T-helper 17 cell (primary cell): ENCODE results near the gene ENTPD5. TPM values are rescaled to one million over a fixed set of nuclear protein-coding genes. Genes with fewer than 3 reads are reported as not detected.

Source experiments
- total RNA-seq, 4 donors: library from RNA in 2 of 4; stranded (reverse) in 2 of 4; gene quantifications; one replicate each; pipeline ENCODE4 v1.2.3 and lab custom pipeline; 2022 to 2026

ENTPD5 gene
- total RNA-seq, 2 donors from 2014 or later: 8.3 to 8.9 TPM

Other genes with a start within 250 kb of the ENTPD5 start
- 1 to 10 TPM; 1.3 to 1.4 TPM for gene PTGR2, start 167.5 kb downstream of the ENTPD5 start, total RNA-seq
- gene ZNF410, start 132.4 kb downstream of the ENTPD5 start, total RNA-seq: 10 to 100 TPM; 92.7 to 97.8 TPM
- gene FAM161B, start 69.2 kb downstream of the ENTPD5 start, total RNA-seq: 1 to 10 TPM; 3.3 to 3.4 TPM
- 10 to 100 TPM; 28.0 to 29.6 TPM for gene COQ6, start 69.0 kb downstream of the ENTPD5 start, total RNA-seq
- 1 to 10 TPM; 2.5 to 2.8 TPM for gene BBOF1, start 61 bp upstream of the ENTPD5 start, total RNA-seq
- gene ALDH6A1, start 65.2 kb upstream of the ENTPD5 start, total RNA-seq: 1 to 10 TPM; 7.8 to 8.9 TPM
- gene LIN52, start 65.7 kb upstream of the ENTPD5 start, total RNA-seq: 10 to 100 TPM in 1 of 2 donors, 1 to 10 TPM in 1; 7.6 to 10.5 TPM
- gene VSX2, start 220.2 kb upstream of the ENTPD5 start, total RNA-seq: not detected